IMR-90 (cell line): Measurements from ENCODE around the gene SLC25A30. TPM values are rescaled to one million over a fixed set of nuclear protein-coding genes. Genes with fewer than 3 reads are reported as not detected.

Experiments
- ATAC-seq: fragments of 200-7000 bp; cut with Tn5 transposase; 2 replicates; pipeline ENCODE4 v1.9.1; 2020; ENCODE audit warnings: low read depth, mild to moderate bottlenecking, moderate library complexity
- BruUV-seq: library from RNA; stranded (reverse); fragments of 400-500 nt; replicated peaks from 2 replicates; lab custom pipeline; 2021; lab: Mats Ljungman, UMichigan
- CTCF ChIA-PET: fragments of 300-600 bp; formaldehyde crosslinking; extraction: SDS; loops from one replicate; lab custom pipeline; 2021; ENCODE audit warnings: antibody characterized with exemption; lab: Yijun Ruan, JAX
- POLR2A ChIA-PET: fragments of 300-600 bp; sonication (Branson Sonifier 250); formaldehyde crosslinking; loops from one replicate; lab custom pipeline; 2022; ENCODE audit warnings: antibody characterized with exemption; ENCODE audit not compliant: unreplicated experiment; lab: Charles Lee
- DNase-seq: peaks from one replicate; pipeline ENCODE4 v3.0.0; 2013
- H2AFZ ChIP-seq: replicated peaks from 2 replicates; pipeline ENCODE3; 2013; ENCODE audit warnings: low read length, mild to moderate bottlenecking; ENCODE audit not compliant: poor library complexity
- H2AK5ac ChIP-seq: 2 replicates; pipeline ENCODE4 v1.6.1; 2013; ENCODE audit warnings: low read depth, low read length, inconsistent platforms
- H2AK9ac ChIP-seq: replicated peaks from 2 replicates; pipeline ENCODE3; 2013; ENCODE audit warnings: mild to moderate bottlenecking, low read depth, low read length, moderate library complexity; ENCODE audit not compliant: poor library complexity
- H2BK120ac ChIP-seq: 2 replicates; pipeline ENCODE4 v1.6.1; 2013; ENCODE audit warnings: low read depth, low read length, inconsistent platforms
- H2BK15ac ChIP-seq: 3 replicates; pipeline ENCODE4 v1.6.1; 2013; ENCODE audit warnings: low read depth, low read length, inconsistent platforms
- H2BK20ac ChIP-seq: 2 replicates; pipeline ENCODE4 v1.6.1; 2013; ENCODE audit warnings: low read depth, mild to moderate bottlenecking, inconsistent platforms, low read length, moderate library complexity
- H2BK5ac ChIP-seq: 2 replicates; pipeline ENCODE4 v1.6.1; 2013; ENCODE audit warnings: mild to moderate bottlenecking, low read depth, low read length, inconsistent platforms; ENCODE audit not compliant: poor library complexity, severe bottlenecking
- H3K14ac ChIP-seq: replicated peaks from 2 replicates; pipeline ENCODE4 v1.6.1; 2013; ENCODE audit warnings: low read depth, low read length, inconsistent platforms
- H3K18ac ChIP-seq: 2 replicates; pipeline ENCODE4 v1.6.1; 2013; ENCODE audit warnings: low read depth, low read length, control low read depth
- H3K23ac ChIP-seq: 2 replicates; pipeline ENCODE4 v1.6.1; 2013; ENCODE audit warnings: low read depth, low read length, inconsistent platforms
- H3K27ac ChIP-seq: 2 replicates; pipeline ENCODE4 v1.5.1; 2013; ENCODE audit warnings: mild to moderate bottlenecking, control low read depth, low read length; ENCODE audit not compliant: insufficient read depth
- H3K27me3 ChIP-seq: 2 replicates; pipeline ENCODE4 v1.6.1; 2013; ENCODE audit warnings: low read length; ENCODE audit not compliant: control insufficient read depth, insufficient read depth
- H3K36me3 ChIP-seq: 2 replicates; pipeline ENCODE4 v1.6.1; 2013; ENCODE audit warnings: low read length, mixed read lengths; ENCODE audit not compliant: control insufficient read depth, insufficient read depth
- H3K4ac ChIP-seq: 2 replicates; pipeline ENCODE4 v1.6.1; 2013; ENCODE audit warnings: low read depth, low read length, inconsistent platforms
- H3K4me1 ChIP-seq: 2 replicates; pipeline ENCODE4 v1.6.1; 2013; ENCODE audit warnings: low read length, mixed read lengths; ENCODE audit not compliant: control insufficient read depth, insufficient read depth
- H3K4me2 ChIP-seq: 2 replicates; pipeline ENCODE4 v1.6.1; 2013; ENCODE audit warnings: low read depth, mild to moderate bottlenecking, control low read depth, low read length, moderate library complexity
- H3K4me3 ChIP-seq: 2 replicates; pipeline ENCODE4 v1.5.1; 2013; ENCODE audit warnings: low read depth, mild to moderate bottlenecking, control low read depth, low read length, moderate library complexity; ENCODE audit not compliant: insufficient read depth
- H3K56ac ChIP-seq: 2 replicates; pipeline ENCODE4 v1.6.1; 2013; ENCODE audit warnings: low read length, inconsistent platforms; ENCODE audit not compliant: insufficient read depth; ENCODE audit errors: extremely low read depth
- H3K79me1 ChIP-seq, 2 experiments: 2 replicates each; pipeline ENCODE4 v1.6.1; 2013; ENCODE audit warnings: low read length in 2 of 2, inconsistent platforms in 1 of 2, low read depth in 1 of 2
- H3K9ac ChIP-seq: 2 replicates; pipeline ENCODE4 v1.6.1; 2013; ENCODE audit warnings: low read depth, low read length, control low read depth
- H3K9me1 ChIP-seq: 2 replicates; pipeline ENCODE4 v1.6.1; 2013; ENCODE audit warnings: low read length, inconsistent platforms; ENCODE audit not compliant: insufficient read depth
- H3K9me3 ChIP-seq: 2 replicates; pipeline ENCODE4 v1.6.1; 2013; ENCODE audit warnings: low read length; ENCODE audit not compliant: control insufficient read depth, insufficient read depth
- H4K20me1 ChIP-seq: 2 replicates; pipeline ENCODE4 v1.6.1; 2013; ENCODE audit warnings: low read length, inconsistent platforms; ENCODE audit not compliant: insufficient read depth
- H4K5ac ChIP-seq: 2 replicates; pipeline ENCODE4 v1.6.1; 2013; ENCODE audit warnings: mild to moderate bottlenecking, low read depth, low read length, control low read depth
- H4K8ac ChIP-seq, 2 experiments: 2 replicates each; pipeline ENCODE4 v1.6.1; 2013; ENCODE audit warnings: low read depth in 2 of 2, low read length in 2 of 2, control low read depth in 1 of 2, inconsistent platforms in 1 of 2
- H4K91ac ChIP-seq: 2 replicates; pipeline ENCODE4 v1.6.1; 2013; ENCODE audit warnings: low read depth, low read length, inconsistent platforms; ENCODE audit not compliant: insufficient read depth
- BHLHE40 ChIP-seq: fragments of 150-350 bp; IDR thresholded peaks from 2 replicates; pipeline ENCODE4 v1.6.1; 2016; ENCODE audit warnings: mild to moderate bottlenecking, low read depth, low read length
- CEBPB ChIP-seq: IDR thresholded peaks from 2 replicates; pipeline ENCODE4 v1.6.1; 2012; ENCODE audit warnings: low read depth, low read length, improper control_type of control experiment
- CHD1 ChIP-seq: IDR thresholded peaks from 2 replicates; pipeline ENCODE4 v1.6.1; 2012; ENCODE audit warnings: low read depth, low read length, improper control_type of control experiment
- FOS ChIP-seq: fragments of 150-350 bp; IDR thresholded peaks from 2 replicates; pipeline ENCODE4 v1.6.1; 2016; ENCODE audit warnings: low read depth, low read length
- MAFK ChIP-seq: IDR thresholded peaks from 2 replicates; pipeline ENCODE4 v1.6.1; 2012; ENCODE audit warnings: low read depth, low read length, improper control_type of control experiment
- MAZ ChIP-seq: IDR thresholded peaks from 2 replicates; pipeline ENCODE4 v1.6.1; 2012; ENCODE audit warnings: low read depth, mild to moderate bottlenecking, low read length, improper control_type of control experiment, moderate library complexity, borderline replicate concordance
- MXI1 ChIP-seq: IDR thresholded peaks from 2 replicates; pipeline ENCODE4 v1.6.1; 2012; ENCODE audit warnings: low read depth, mild to moderate bottlenecking, low read length, moderate library complexity, borderline replicate concordance
- NFE2L2 ChIP-seq: fragments of 150-350 bp; IDR thresholded peaks from 2 replicates; pipeline ENCODE4 v1.6.1; 2016; ENCODE audit warnings: low read depth, mild to moderate bottlenecking, low read length
- POLR2A ChIP-seq: IDR thresholded peaks from 2 replicates; pipeline ENCODE4 v1.6.1; 2012; ENCODE audit warnings: mild to moderate bottlenecking, low read depth, low read length
- RAD21 ChIP-seq: IDR thresholded peaks from 2 replicates; pipeline ENCODE4 v1.6.1; 2012; ENCODE audit warnings: low read length, improper control_type of control experiment
- RCOR1 ChIP-seq: IDR thresholded peaks from 2 replicates; pipeline ENCODE4 v1.6.1; 2012; ENCODE audit warnings: mild to moderate bottlenecking, low read length, improper control_type of control experiment; ENCODE audit not compliant: insufficient replicate concordance
- RFX5 ChIP-seq: IDR thresholded peaks from 2 replicates; pipeline ENCODE4 v1.8.0; 2012; ENCODE audit warnings: low read depth, mild to moderate bottlenecking, low read length, moderate library complexity
- SMC3 ChIP-seq: fragments of 150-350 bp; IDR thresholded peaks from 2 replicates; pipeline ENCODE4 v1.6.1; 2016; ENCODE audit warnings: low read depth, mild to moderate bottlenecking, antibody characterized with exemption, low read length, moderate library complexity
- USF2 ChIP-seq: fragments of 150-350 bp; IDR thresholded peaks from 2 replicates; pipeline ENCODE4 v1.6.1; 2017; ENCODE audit warnings: mild to moderate bottlenecking, antibody characterized with exemption, low read length, low read depth
- WGBS, 2 experiments: methylation state at CpG; one replicate each; pipeline versions ENCODE4 v1.1.5 to v1.1.7; 2013; ENCODE audit warnings: missing lambda C conversion rate in 2 of 2; ENCODE audit not compliant: insufficient read length in 1 of 2; ENCODE audit errors: extremely low coverage in 2 of 2; 5-methylcytosine and 5-hydroxymethylcytosine counted together
- dilution Hi-C: fragments of 300-500 bp; cut with HindIII; formaldehyde crosslinking; loops from one replicate; pipeline ENCODE4 v1.14.3; 2018; ENCODE audit warnings: low sequenced_read_pairs; ENCODE audit not compliant: unreplicated experiment
- in situ Hi-C: fragments of 300-500 bp; cut with MboI; formaldehyde crosslinking; loops from 3 replicates; pipeline ENCODE4 v1.14.3; 2019; ENCODE audit warnings: low sequenced_read_pairs, inconsistent platforms, mixed read lengths
- intact Hi-C: fragments of 100-400 bp; cut with micrococcal nuclease; formaldehyde crosslinking; loops from 2 replicates; pipeline ENCODE4 v1.10.0; 2022
- polyA plus RNA-seq, 3 experiments: library from polyadenylated mRNA; depleted of rRNA; stranded (reverse); fragments of >200 nt; gene quantifications; 2 replicates each; pipeline ENCODE4 v1.2.3, GENCODE V29; 2012; ENCODE audit warnings: low replicate concordance in 1 of 3
- total RNA-seq: library from RNA; depleted of rRNA; stranded (reverse); fragments of >200 nt; gene quantifications from 2 replicates; pipeline ENCODE4 v1.2.3, GENCODE V29; 2012
- TF ChIP-seq, protein P1 (sequence below): fragments of 150-350 bp; IDR thresholded peaks from 2 replicates; pipeline ENCODE4 v1.6.1; 2016; ENCODE audit warnings: low read depth, mild to moderate bottlenecking, low read length, moderate library complexity, borderline replicate concordance
- TF ChIP-seq, protein P2 (sequence below): conservative IDR thresholded peaks from 2 replicates; pipeline ENCODE4 v1.5.1; 2012; ENCODE audit warnings: mild to moderate bottlenecking, low read depth, low read length, improper control_type of control experiment

SLC25A30 gene
- total and polyA plus RNA-seq, 2 of the 4 experiments (the other 2 are of a cell fraction) = 9.9 to 19.4 TPM

DNA sequence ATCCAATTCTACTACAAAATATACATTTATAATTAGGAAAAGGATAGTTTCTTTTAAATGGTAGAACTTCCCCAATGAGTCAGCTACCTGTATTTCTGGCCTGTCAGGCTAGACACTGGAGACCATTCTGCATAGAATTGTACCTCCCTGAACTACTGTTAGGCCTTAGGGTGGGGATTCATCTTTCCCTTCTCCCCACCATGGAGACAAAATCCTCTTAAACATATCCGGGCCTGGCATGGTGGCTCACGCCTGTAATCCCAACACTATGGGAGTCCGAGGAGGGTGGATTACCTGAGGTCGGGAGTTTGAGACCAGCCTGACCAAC is 52.7 kb downstream of the SLC25A30 start:
- CTCF ChIA-PET = no interaction called here

More for the DNA sequence above, 52.7 kb downstream of the SLC25A30 start:
- H3K4ac ChIP-seq = no peak overlapping the region
- no peak overlapping the region for H2AK5ac ChIP-seq
- H3K9me3 ChIP-seq = no peaks in the 10 kb centered on the region
- intact Hi-C loops = no loop called here
- WGBS, 2 experiments = no CpG with 5 or more reads among the region's 4 CpGs
- in situ Hi-C loops = loop anchor here (25.0 kb wide), 1 partner anchor 622 kb away; no protein-coding TSS in a partner anchor
- H2AK9ac ChIP-seq = no peak overlapping the region
- H3K14ac ChIP-seq = no peak overlapping the region
- no peak overlapping the region for H3K23ac ChIP-seq
- no peak overlapping the region for H3K9ac ChIP-seq
- no peak for TF ChIP-seq MAZ
- no peak for TF ChIP-seq NFE2L2
- no peak for TF ChIP-seq CEBPB
- TF ChIP-seq RCOR1 = no peak
- TF ChIP-seq SMC3 = no peak
- no peak for TF ChIP-seq BHLHE40
- TF ChIP-seq MXI1 = no peak
- no peak for TF ChIP-seq RAD21
- TF ChIP-seq MAFK = no peak
- TF ChIP-seq CHD1 = no peak
- TF ChIP-seq, protein P1, sequence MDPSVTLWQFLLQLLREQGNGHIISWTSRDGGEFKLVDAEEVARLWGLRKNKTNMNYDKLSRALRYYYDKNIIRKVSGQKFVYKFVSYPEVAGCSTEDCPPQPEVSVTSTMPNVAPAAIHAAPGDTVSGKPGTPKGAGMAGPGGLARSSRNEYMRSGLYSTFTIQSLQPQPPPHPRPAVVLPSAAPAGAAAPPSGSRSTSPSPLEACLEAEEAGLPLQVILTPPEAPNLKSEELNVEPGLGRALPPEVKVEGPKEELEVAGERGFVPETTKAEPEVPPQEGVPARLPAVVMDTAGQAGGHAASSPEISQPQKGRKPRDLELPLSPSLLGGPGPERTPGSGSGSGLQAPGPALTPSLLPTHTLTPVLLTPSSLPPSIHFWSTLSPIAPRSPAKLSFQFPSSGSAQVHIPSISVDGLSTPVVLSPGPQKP = no peak
- TF ChIP-seq FOS = no peak
- TF ChIP-seq RFX5 = no peak
- TF ChIP-seq POLR2A = no peak
- TF ChIP-seq, protein P2, sequence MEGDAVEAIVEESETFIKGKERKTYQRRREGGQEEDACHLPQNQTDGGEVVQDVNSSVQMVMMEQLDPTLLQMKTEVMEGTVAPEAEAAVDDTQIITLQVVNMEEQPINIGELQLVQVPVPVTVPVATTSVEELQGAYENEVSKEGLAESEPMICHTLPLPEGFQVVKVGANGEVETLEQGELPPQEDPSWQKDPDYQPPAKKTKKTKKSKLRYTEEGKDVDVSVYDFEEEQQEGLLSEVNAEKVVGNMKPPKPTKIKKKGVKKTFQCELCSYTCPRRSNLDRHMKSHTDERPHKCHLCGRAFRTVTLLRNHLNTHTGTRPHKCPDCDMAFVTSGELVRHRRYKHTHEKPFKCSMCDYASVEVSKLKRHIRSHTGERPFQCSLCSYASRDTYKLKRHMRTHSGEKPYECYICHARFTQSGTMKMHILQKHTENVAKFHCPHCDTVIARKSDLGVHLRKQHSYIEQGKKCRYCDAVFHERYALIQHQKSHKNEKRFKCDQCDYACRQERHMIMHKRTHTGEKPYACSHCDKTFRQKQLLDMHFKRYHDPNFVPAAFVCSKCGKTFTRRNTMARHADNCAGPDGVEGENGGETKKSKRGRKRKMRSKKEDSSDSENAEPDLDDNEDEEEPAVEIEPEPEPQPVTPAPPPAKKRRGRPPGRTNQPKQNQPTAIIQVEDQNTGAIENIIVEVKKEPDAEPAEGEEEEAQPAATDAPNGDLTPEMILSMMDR = no peak
- TF ChIP-seq USF2 = no peak
- H3K4me1 ChIP-seq = no peaks in the 10 kb centered on the region
- no peak overlapping the region for H3K4me3 ChIP-seq
- dilution Hi-C loops = no loop called here
- H3K27ac ChIP-seq = no peak overlapping the region
- H2BK120ac ChIP-seq = no peak overlapping the region
- H3K27me3 ChIP-seq = no peaks in the 10 kb centered on the region
- no peak overlapping the region for H3K56ac ChIP-seq
- no peak overlapping the region for H3K18ac ChIP-seq
- H4K20me1 ChIP-seq = no peaks in the 10 kb centered on the region
- H3K79me1 ChIP-seq = peaks cover 7 to 29% of the 10 kb centered on the region in 2 experiments; a peak in 3 of 4 replicates
- no peak overlapping the region for H4K8ac ChIP-seq
- H2BK20ac ChIP-seq = no peak overlapping the region
- POLR2A ChIA-PET = interaction anchor here (1.0 kb wide), 1 partner anchor 23 kb away, joined by 4 read pairs; no protein-coding TSS in a partner anchor
- H4K5ac ChIP-seq = no peak overlapping the region
- no peak overlapping the region for H4K91ac ChIP-seq
- H3K9me1 ChIP-seq = peaks cover 11% of the 10 kb centered on the region; the same call in 1 of the 2 replicates
- no peak for DNase-seq
- no peak overlapping the region for H3K4me2 ChIP-seq
- no peak overlapping the region for H2BK5ac ChIP-seq
- no TSS peak for BruUV-seq
- no peak for ATAC-seq
- H3K36me3 ChIP-seq = peaks cover 17% of the 10 kb centered on the region; the same call in 1 of the 2 replicates
- no peak overlapping the region for H2BK15ac ChIP-seq
- no peak overlapping the region for H2AFZ ChIP-seq
